HepG2 (cell line): Measurements from ENCODE around the gene SIAH2. TPM values are rescaled to one million over a fixed set of nuclear protein-coding genes. Genes with fewer than 3 reads are reported as not detected.

Source experiments
- ARID2 ChIP-seq: sonication (generic); formaldehyde crosslinking; IDR thresholded peaks from 2 replicates; pipeline ENCODE4 v1.8.1; 2022; ENCODE audit warnings: mild to moderate bottlenecking, missing genetic modification reagents, borderline replicate concordance
- CREM ChIP-seq, 2 experiments: sonication (generic) in 1 of 2; formaldehyde crosslinking in 1 of 2; IDR thresholded peaks; 2 replicates each; pipeline versions ENCODE4 v1.4.0 to v1.6.1; 2016 to 2020; ENCODE audit warnings: antibody characterized with exemption in 1 of 2, mild to moderate bottlenecking in 1 of 2, missing genetic modification reagents in 1 of 2
- GZF1 ChIP-seq: sonication (generic); formaldehyde crosslinking; IDR thresholded peaks from 2 replicates; pipeline ENCODE4 v1.5.1; 2020; ENCODE audit warnings: mild to moderate bottlenecking, missing genetic modification reagents
- KLF15 ChIP-seq: sonication (generic); formaldehyde crosslinking; IDR thresholded peaks from 2 replicates; pipeline ENCODE4 v1.8.1; 2023; ENCODE audit warnings: borderline replicate concordance, mild to moderate bottlenecking, inconsistent platforms, missing genetic modification reagents, mixed read lengths
- MAFG ChIP-seq: sonication (generic); formaldehyde crosslinking; IDR thresholded peaks from 2 replicates; pipeline ENCODE4 v1.5.1; 2020; ENCODE audit warnings: mild to moderate bottlenecking, missing genetic modification reagents
- NFKB2 ChIP-seq: sonication (generic); formaldehyde crosslinking; IDR thresholded peaks from 2 replicates; pipeline ENCODE4 v1.4.0; 2020; ENCODE audit warnings: missing genetic modification reagents, borderline replicate concordance
- NONO ChIP-seq, 2 experiments: fragments of 450-650 bp in 1 of 2; sonication (generic) in 1 of 2; formaldehyde crosslinking in 1 of 2; IDR thresholded peaks in 1 of 2; conservative IDR thresholded peaks in 1 of 2; 2 replicates each; pipeline versions ENCODE4 v1.6.1 to v1.8.0; 2017 to 2022; ENCODE audit warnings: mild to moderate bottlenecking in 1 of 2, missing genetic modification reagents in 1 of 2, moderate library complexity in 1 of 2
- NR2C2 ChIP-seq: sonication (generic); formaldehyde crosslinking; IDR thresholded peaks from 2 replicates; pipeline ENCODE4 v1.4.0; 2020; ENCODE audit warnings: missing genetic modification reagents, mild to moderate bottlenecking, moderate library complexity, borderline replicate concordance
- PHF21A ChIP-seq: sonication (generic); formaldehyde crosslinking; IDR thresholded peaks from 2 replicates; pipeline ENCODE4 v1.5.0; 2020; ENCODE audit warnings: mild to moderate bottlenecking, missing genetic modification reagents
- PRDM15 ChIP-seq: sonication (generic); formaldehyde crosslinking; IDR thresholded peaks from 2 replicates; pipeline ENCODE4 v1.4.0; 2020; ENCODE audit warnings: missing genetic modification reagents
- RCOR2 ChIP-seq: IDR thresholded peaks from 2 replicates; pipeline ENCODE4 v1.6.1; 2016; ENCODE audit warnings: missing biosample characterization, missing genetic modification reagents
- SRSF9 ChIP-seq: fragments of 200-400 bp; formaldehyde crosslinking; IDR thresholded peaks from 2 replicates; pipeline ENCODE4 v1.6.1; 2018; ENCODE audit warnings: borderline replicate concordance, mild to moderate bottlenecking, low read depth, low read length; ENCODE audit not compliant: insufficient read depth, poor library complexity, severe bottlenecking
- XRCC5 ChIP-seq: fragments of 200-400 bp; formaldehyde crosslinking; optimal IDR thresholded peaks from 2 replicates; pipeline ENCODE3; 2017; ENCODE audit warnings: mild to moderate bottlenecking, low read length
- ZFP36L1 ChIP-seq: sonication (generic); formaldehyde crosslinking; IDR thresholded peaks from 2 replicates; pipeline ENCODE4 v1.8.0; 2022; ENCODE audit warnings: mild to moderate bottlenecking, missing genetic modification reagents, moderate library complexity
- ZFP41 ChIP-seq: sonication (generic); formaldehyde crosslinking; IDR thresholded peaks from 2 replicates; pipeline ENCODE4 v1.4.0; 2020; ENCODE audit warnings: mild to moderate bottlenecking, missing genetic modification reagents, borderline replicate concordance
- ZKSCAN8 ChIP-seq: IDR thresholded peaks from 2 replicates; pipeline ENCODE4 v1.6.1; 2016; ENCODE audit warnings: borderline replicate concordance, missing genetic modification reagents, missing compliant biosample characterization
- ZMYM4 ChIP-seq: sonication (generic); formaldehyde crosslinking; IDR thresholded peaks from 2 replicates; pipeline ENCODE4 v1.8.1; 2023; ENCODE audit warnings: mild to moderate bottlenecking, missing genetic modification reagents
- ZNF101 ChIP-seq: sonication (generic); formaldehyde crosslinking; IDR thresholded peaks from 2 replicates; pipeline ENCODE4 v1.4.0; 2020; ENCODE audit warnings: mild to moderate bottlenecking, low read depth, missing genetic modification reagents, borderline replicate concordance
- ZNF124 ChIP-seq: sonication (generic); formaldehyde crosslinking; IDR thresholded peaks from 2 replicates; pipeline ENCODE4 v1.4.0; 2020; ENCODE audit warnings: missing genetic modification reagents
- ZNF343 ChIP-seq: sonication (generic); formaldehyde crosslinking; IDR thresholded peaks from 2 replicates; pipeline ENCODE4 v1.4.0; 2020; ENCODE audit warnings: mild to moderate bottlenecking, missing genetic modification reagents
- ZNF652 ChIP-seq: IDR thresholded peaks from 2 replicates; pipeline ENCODE4 v1.6.1; 2016; ENCODE audit warnings: low read depth, borderline replicate concordance
- ZNF784 ChIP-seq: sonication (generic); formaldehyde crosslinking; IDR thresholded peaks from 2 replicates; pipeline ENCODE4 v1.5.1; 2020; ENCODE audit warnings: missing genetic modification reagents, mild to moderate bottlenecking, borderline replicate concordance
- ZNF792 ChIP-seq: IDR thresholded peaks from 2 replicates; pipeline ENCODE4 v1.6.1; 2016
- ZSCAN12 ChIP-seq: sonication (generic); formaldehyde crosslinking; IDR thresholded peaks from 2 replicates; pipeline ENCODE4 v1.9.0; 2021; ENCODE audit warnings: mild to moderate bottlenecking, missing genetic modification reagents
- ZZZ3 ChIP-seq: sonication (generic); formaldehyde crosslinking; IDR thresholded peaks from 2 replicates; pipeline ENCODE4 v1.4.0; 2020; ENCODE audit warnings: missing genetic modification reagents, mild to moderate bottlenecking, borderline replicate concordance
- polyA plus RNA-seq, 8 experiments: library from polyadenylated mRNA; depleted of rRNA in 3 of 8; stranded (reverse) in 7 of 8; unstranded in 1 of 8; fragments of >200 nt; fragmentation: Illumina TruSeq in 4 of 8; extraction: Trizol in 4 of 8; gene quantifications; 2 replicates each; pipeline versions ENCODE4 v1.2.1 to v1.2.3, GENCODE V29; 2011 to 2016; ENCODE audit warnings: low read depth in 4 of 8, missing spikeins in 1 of 8, mixed read lengths in 1 of 8; ENCODE audit not compliant: insufficient read depth in 1 of 8
- total RNA-seq, 5 experiments: library from RNA; depleted of rRNA; stranded (reverse); fragments of >200 nt; fragmentation: Illumina TruSeq; extraction: Trizol; gene quantifications; 2 replicates each; pipeline ENCODE4 v1.2.3, GENCODE V29; 2016; ENCODE audit warnings: low read depth in 1 of 5

Gene SIAH2
- total and polyA plus RNA-seq, 2 of the 13 experiments (the other 11 are each of a cell fraction or from before 2014, with no cell fraction given) = 71.8 to 117 TPM

- TF ChIP-seq MAFG = no peak
- TF ChIP-seq SRSF9 = no peak
- TF ChIP-seq PHF21A = no peak
- TF ChIP-seq RCOR2 (CRISPR knock-in tag) = no peak
- TF ChIP-seq ZKSCAN8 (CRISPR knock-in tag) = peak; percentile 24; the same call in 1 of the 2 replicates
- TF ChIP-seq ZNF101 (CRISPR knock-in tag) = no peak
- TF ChIP-seq NR2C2 (CRISPR knock-in tag) = no peak
- TF ChIP-seq ARID2 (CRISPR knock-in tag) = peak; percentile 60; the same call in 1 of the 2 replicates
- peak; percentile 53 for TF ChIP-seq XRCC5
- TF ChIP-seq NFKB2 (CRISPR knock-in tag) = no peak
- TF ChIP-seq ZMYM4 (CRISPR knock-in tag) = no peak
- TF ChIP-seq GZF1 (CRISPR knock-in tag) = no peak
- TF ChIP-seq ZFP41 (CRISPR knock-in tag) = no peak
- no peak for TF ChIP-seq ZNF792 (CRISPR knock-in tag)
- TF ChIP-seq KLF15 = no peak
- TF ChIP-seq ZZZ3 = no peak
- no peak for TF ChIP-seq NONO (IDR thresholded peaks at IDR 0.05)
- TF ChIP-seq NONO (CRISPR knock-in tag; conservative IDR thresholded peaks at IDR 0.05) = no peak
- TF ChIP-seq PRDM15 (CRISPR knock-in tag) = no peak
- no peak for TF ChIP-seq ZNF343 (CRISPR knock-in tag)
- no peak for TF ChIP-seq ZNF124 (CRISPR knock-in tag)
- TF ChIP-seq ZNF652 (CRISPR knock-in tag) = no peak
- no peak for TF ChIP-seq ZNF784
- TF ChIP-seq ZFP36L1 = no peak
- TF ChIP-seq ZSCAN12 (CRISPR knock-in tag) = no peak
- 0 out of 2 replicates have a peak, but pooled peaks have one; percentile 4 for TF ChIP-seq CREM (IDR thresholded peaks at IDR 0.05)
- no peak for TF ChIP-seq CREM (CRISPR knock-in tag; IDR thresholded peaks at IDR 0.05)
These were observed 993 bp upstream of the SIAH2 start (continued) for GRCh38 chr3:150763841-150764483.
